HG03025 (cell line): ENCODE results near the gene TMEM170A.
"Not testable (repeated sequence)": the region's sequence is repeated elsewhere in the genome, so short reads cannot be mapped to it uniquely, and the experiment has no call there.

ENCODE experiments used
- ATAC-seq: cut with Tn5 transposase; IDR thresholded peaks from one replicate; pipeline ENCODE4 v1.9.1; 2021; ENCODE audit warnings: mild to moderate bottlenecking, moderate library complexity; ENCODE audit not compliant: unreplicated experiment, low FRiP score

TMEM170A gene

DNA sequence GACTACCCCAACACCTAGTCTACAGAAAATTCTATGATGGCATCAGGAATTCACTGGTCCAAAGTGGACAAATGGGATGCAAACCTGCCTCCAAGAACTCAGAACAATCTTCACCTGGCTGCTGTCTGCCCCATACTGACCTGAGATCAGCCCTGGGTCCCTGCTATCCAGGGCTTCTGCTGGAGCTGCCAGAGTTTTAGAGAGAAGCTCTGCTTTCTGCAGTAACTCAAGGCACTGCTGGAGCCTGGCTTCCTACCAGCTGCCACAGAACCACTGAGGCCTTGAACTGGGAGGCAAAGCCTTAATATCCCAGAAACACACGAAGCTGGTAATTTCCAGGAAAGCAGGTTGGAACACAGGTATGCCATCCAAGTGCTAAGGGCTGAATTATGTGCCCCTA, 7.5 kb downstream of the TMEM170A start:
- no peak for ATAC-seq

DNA sequence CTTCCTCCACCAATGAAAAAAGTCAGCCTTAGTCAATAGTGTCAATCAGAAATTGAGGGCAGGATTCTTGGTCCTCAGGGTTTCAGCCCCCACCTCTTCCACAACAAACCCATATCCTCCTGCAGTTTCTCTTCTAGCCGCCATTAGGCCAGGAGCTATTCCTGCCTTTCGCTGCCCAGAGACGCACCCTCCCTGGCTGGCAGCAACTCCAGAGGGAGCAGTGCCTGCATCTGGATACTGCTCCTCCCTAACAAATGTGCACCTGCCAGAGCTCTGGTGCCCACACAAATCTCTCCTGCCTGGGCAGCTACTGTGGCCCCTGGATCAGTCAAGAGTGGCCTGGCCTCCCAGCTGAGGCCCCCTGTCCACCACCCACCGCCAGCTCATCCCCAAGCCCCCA, 8.0 kb downstream of the TMEM170A start:
- ATAC-seq, result not testable (repeated sequence)

DNA sequence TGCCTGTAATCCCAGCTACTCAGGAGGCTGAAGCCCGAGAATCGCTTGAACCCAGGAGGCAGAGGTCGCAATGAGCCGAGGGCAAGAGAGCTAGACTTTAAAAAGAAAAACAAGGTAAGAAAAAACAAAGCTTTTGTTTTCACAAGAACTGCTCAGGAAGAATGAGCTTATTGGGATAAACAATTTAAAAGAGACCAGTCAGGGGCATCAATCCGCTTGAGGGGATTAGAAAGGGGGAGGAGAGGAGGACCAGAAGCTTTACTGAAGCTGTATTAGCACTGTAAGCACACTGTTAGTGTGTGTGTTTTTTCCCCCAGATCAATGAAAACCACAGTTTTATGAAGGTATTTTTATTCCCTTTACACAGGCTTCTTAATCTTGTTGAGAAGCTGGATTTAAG, 8.8 kb downstream of the TMEM170A start:
- ATAC-seq, result no peak

DNA sequence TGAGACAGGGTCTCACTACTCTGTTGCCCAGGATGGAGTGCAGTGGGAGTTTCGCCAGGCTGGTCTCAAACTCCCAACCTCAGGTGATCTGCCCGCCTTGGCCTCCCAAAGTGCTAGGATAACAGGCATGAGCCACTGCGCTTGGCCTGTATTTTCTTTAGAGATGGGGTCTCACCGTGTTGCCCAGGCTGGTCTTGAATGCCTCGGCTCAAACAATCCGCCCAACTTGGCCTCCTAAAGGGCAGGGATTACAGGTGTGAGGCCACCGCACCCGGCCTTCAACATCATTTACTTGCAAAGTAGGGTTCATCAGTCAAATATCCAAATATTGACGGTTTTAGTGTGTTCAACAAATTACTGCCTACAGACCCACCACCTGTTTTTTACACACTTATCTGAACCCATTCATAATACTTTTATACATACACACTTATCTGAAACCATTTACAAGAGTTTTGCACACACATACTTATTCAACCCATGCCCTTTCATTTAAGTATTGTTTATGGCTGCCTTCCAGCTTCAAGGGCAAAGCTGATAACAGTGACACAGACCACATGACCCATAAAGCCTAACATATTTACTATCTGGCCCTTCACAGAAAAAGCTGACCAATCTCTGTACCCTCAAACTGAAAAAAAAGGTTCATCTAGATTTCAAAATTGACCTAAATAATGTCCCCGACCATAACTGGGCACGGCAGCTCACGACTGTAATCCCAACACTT, 11.9 kb downstream of the TMEM170A start:
- ATAC-seq, result no peak

DNA sequence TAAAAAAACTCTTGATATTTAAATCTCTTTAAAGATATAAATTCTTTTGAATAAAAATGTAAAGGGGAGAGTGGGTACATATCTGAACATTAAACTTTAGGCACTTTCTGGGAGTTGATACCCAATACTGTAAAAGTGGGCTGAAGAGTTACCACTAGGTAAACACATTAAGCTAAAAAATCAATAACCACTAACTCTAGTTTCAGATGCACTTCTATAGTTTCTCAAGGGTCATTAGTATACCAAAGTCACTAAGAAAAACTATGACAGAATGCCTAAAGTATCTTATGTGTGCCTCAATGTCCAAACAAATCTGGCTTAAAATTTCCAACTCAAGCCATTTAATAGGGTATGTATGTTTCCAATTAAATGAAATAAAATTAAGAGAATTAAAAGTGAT, 18.1 kb downstream of the TMEM170A start:
- ATAC-seq, result no peak

DNA sequence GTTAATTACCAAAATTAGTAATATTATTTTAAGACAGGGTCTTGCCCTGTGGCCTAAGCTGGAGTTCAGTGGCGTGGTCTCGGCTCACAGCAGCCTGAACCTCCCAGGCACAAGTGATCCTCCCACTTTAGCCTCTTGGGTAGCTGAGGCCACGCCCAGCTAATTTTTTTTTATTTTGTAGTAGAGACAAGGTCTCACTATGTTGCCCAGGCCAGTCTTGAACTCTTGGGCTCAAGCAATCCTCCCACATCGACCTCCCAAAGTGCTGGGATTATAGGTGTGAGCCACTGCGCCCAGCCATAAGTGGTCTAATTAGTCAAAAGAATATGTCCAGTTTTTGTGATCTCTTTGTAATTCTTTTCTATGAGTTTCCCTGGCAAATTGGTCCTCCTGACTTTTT, 19.2 kb downstream of the TMEM170A start:
- no peak for ATAC-seq

DNA sequence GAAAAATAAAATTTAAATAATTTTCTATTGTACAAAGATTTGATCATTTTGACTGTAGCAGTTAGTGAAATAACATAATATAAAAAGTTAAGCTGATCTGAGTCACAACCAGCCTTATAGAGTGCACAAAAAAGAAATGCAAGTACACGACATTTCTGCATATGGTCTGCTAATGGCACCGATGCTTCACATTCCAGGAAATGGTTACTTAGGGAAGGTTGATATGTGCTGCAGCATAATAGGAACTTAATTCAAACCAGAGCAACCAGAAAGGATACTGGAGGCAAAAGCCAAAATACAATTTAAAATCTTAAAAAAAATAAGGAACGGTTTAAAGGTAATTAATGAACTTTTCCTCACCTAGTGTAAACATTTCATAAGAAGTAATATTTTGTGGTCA, 21.2 kb downstream of the TMEM170A start:
- ATAC-seq, result no peak

DNA sequence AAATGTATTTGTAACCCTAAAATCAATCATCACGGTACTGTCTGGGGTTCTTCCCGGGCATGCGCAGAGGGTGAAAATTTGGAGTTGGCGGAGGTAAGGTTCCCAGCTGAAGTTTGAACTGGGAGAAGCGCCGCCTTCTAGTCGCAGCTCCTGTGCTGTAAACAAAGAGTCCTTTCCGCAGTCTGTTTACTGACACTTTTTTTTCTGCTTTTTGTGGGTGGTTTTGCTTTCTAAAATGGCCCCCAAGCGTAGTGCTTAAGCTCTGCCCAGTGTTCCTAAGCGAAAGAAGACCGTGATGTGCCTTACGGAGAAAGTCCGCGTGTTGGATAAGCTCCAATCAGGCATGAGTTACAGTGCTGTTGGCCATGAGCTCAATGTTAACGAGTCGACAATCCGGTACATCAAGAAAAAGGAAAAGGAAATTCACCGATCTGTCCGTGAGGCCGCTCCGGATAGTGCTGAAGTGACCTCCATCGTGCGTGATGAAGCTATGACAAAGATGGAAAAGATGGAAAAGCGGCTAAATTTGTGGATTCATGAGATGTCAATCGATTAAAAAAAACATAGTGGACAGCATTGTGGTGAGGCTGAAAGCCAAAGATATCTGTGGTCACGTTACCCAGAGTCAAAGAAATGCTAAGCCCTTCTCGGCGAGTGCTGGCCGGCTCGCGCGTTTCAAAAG, 30.6 kb downstream of the TMEM170A start:
- ATAC-seq, result peak; percentile 83

DNA sequence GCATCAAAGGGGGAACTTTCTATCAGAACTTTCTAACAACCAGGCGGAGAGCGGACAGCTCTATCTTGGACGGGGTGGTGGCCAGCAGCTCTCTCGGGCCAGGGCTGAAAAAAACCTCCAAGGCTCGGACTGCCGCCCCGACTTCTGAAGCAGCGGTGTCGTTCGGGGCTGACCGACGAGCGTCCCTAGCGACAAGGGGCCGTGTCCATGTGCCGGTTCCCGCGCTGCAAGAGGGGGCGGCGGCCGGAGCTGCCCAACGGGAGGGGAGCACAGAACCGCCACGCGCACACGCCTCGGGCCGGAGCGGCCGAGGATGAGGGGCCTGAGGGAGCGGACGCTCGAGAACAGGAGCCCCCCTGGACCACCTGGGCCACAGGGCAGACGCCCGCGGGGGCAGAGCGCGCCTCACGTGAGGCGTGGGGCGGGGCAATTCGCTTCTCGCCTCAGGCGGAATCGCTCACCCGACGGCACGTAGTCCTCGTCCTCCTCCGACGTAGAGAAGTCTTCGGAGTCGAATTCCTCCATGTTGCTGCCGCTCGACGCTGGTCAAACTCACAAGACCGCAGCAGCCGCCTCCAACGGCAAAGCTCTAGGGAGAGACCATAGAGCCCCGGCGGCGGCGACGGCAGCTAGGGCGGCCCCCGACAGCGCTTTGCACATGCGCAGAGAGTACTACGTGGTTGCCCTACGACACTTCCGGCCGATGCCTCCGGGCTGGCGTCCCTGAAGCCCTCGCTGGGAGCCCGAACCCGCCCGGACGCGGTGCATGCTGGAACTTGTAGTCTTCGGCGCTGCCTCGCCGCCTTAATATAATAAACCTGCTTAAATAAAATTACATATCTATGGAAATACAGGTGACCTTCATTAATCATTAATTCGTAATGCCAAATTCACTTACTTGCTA, 31.4 kb downstream of the TMEM170A start, which contains the start of gene CFDP1:
CFDP1 (minus strand) TSS at position 676 of the 904 bp plus-strand sequence; CDS start at position 525, 151 bp downstream.
- ATAC-seq, result peak; percentile 92

DNA sequence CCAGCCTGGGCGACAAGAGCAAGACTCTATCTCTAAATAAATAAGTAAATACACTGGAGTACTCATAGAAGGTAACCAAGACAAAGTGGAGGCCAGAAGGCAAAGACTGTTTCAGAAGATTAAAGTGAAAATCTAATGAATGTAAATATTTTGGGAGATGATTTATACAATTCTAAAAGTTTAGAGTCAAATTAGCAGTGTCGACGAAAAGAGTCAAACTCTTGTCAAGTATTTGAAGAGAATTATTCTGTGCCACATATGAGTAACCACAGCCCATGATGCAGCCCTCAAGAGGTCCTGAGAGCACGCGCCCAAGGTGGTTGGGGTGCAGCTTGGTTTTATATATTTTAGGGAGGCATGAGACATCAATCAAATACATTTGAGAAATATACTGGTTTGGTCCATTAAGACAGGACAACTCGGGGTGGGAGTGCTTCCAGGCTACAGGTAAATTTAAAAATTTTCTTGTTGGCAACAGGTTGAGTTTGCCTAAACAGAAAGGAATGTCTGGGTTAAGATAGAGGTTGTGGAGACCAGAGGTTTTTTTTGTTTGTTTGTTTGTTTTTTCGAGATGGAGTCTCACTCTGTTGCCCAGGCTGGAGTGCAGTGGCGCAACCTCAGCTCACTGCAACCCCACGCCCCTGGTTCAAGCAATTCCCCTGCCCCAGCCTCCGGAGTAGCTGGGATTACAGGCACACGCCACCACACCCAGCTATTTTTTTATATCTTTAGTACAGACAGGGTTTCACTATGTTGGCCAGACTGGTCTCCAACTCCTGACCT, 34.7 kb downstream of the TMEM170A start:
- ATAC-seq, result no peak

DNA sequence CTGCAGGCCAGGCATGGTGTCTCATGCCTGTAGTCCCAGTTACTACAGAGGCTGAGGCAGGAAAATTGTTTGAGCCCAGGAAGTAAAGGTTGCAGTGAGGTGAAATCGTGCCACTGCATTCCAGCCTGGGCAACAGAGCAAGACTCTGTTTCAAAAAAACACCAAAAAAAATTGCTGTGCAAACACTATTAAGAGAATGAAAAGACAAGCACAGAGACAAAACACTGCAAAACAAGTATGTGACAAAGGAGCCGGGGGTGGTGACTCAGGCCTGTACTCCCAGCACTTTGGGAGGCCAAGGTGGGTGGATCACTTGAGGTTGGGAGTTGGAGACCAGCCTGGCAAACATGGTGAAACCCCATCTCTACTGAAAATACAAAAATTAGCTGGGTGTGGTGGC, 38.0 kb downstream of the TMEM170A start:
- ATAC-seq, result not testable (repeated sequence)

DNA sequence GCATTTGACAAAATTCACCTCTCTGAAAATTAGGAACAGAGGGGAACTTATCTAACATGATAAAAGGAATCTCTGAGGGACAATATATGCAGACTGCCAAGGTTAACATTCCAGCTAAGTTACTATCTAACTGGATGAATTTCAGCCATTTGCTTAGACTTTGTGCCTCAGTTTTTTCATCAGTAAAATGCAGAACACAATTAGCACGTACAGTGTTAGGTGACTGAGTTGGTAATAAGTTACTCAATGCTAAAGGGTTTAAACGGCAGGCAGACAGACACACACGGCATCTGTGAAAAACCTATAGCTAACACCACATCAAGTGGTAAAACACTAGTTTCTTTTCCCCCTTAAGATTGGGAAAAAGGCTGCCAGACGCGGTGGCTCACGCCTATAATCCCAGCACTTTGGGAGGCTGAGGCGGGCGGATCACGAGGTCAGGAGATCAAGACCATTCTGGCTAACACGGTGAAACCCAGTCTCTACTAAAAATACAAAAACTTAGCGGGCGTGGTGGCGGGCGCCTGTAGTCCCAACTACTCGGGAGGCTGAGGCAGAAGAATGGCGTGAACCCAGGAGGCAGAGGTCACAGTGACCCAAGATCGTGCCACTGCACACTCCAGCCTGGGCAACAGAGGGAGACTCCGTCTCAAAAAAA, 40.3 kb downstream of the TMEM170A start:
- not testable (repeated sequence) for ATAC-seq

DNA sequence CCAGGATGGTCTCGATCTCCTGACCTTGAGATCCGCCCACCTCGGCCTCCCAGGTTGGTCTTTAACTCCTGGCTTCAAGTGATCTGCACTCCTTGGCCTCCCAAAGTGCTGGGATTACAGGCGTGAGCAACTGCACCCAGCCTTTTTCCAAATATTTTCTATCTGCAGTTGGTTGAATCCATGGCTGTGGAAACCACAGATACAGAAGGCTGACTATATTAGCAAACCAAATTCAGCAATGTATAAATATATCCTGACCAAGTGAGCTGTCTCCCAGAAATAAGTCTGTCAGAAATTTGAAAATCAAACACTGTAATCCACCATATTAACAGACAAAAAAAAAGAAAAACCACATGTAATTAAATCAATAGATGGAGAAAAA, 40.8 kb downstream of the TMEM170A start:
- ATAC-seq, result no peak

DNA sequence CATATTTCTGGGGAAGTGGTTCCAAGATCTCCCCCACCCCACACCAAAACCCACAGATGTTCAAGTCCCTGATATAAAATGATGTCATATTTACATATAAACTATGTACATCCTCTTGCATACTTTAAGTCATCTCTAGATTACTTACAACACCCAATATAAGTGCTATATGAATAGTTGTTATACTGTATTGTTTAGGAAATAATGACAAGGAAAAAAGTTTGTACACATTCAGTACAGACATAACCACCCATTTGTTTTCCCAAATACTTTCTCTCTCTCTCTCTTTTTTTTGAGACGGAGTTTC, 42.7 kb downstream of the TMEM170A start:
- no peak for ATAC-seq

DNA sequence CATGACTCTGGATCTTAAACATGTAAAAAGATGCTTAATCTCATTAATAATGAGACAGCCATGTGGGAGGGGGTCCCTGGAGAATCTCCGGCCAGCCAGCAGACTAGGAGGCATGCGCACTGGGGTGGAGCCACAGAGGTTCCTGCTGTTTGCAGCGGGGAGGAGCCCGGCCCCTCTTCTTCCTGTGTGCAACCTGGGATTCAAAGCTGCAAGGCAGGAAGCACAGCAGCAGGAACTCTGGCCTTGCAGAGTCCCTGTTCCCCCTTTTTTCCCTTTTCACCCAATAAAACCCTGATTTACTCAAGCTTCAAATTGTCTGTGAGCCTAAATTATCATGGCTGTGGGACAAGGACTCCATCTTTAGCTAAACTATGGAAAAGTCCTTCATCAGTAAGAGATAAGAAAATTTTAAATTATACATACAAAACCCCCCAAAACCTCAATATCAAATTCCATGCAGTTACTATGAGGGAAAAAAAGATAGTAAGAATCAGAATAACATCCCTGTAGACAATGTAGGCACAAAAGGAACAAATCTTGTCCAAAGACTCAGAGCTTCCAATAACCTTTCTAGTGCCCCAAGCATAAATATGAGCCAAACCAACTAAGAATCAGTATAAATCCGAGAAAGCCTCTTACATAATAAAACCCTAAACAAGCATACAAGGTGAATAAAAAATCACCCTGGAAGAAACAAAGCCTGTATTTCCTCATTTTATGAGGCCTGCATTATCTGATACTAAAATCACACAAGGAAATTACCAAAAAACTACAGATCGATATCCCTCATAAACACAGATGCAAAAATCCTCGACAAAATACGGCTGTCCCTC, 43.3 kb downstream of the TMEM170A start:
- ATAC-seq, result no peak

DNA sequence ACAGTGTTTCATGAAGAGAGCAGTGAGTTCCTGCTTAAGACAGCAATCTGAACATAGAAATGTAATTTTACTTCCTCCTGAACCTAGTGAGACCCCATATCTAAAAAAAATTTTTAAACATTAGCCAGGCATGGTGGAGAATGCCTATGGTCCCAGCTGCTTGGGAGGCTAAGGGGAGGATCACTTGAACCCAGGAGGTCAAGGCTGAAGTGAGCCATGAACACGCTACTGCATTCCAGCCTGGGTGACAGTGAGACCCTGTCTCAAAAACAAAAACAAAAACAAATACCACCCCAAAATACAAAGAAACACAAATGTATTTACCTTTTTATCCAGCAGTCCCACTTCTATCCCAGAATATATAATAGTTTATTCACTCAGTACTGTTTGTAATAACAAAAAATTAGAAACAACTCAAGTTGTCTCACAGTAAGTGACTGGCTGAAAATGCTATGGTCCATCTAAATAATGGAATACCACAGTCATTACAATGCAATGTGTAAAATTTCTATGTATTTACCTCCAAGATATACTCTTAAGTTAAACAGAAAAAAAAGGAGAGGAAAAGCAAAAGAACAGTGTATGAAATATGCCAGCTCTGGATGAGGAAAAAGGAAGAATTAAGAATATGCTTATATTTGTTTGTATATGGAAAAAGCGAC, 47.5 kb downstream of the TMEM170A start:
- no peak for ATAC-seq

DNA sequence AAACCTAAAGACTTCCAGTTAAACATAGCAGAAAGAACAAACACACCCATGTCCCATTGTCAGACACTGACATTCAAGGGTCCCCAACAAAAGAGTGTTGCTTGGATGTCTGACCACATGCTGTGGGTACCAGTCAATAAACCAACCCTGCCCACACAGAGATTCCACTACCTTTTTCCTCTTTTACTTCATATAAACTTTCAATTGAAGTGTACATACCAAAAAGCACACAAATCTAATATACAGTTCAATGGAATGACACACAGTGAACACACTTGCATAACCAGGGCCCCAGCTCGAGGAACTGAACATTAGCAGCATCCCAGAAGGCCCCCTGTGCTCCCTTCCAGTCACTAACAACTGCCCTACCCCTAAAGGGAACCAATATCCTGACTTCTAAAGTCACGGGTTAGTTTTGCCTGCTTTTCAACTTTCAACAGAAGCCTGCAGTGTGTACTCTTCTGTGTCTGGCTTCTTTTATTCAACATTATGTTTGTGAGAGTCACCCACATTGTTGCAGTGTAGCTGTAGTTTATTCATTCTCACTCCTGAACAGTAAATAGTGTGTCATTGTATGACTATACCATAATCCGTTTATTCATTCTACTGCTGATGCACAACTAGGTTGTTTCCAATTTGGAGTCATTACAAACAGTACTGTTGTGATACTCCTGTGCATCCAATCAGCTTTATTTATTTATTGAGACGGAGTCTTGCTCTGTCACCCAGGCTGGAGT, 49.2 kb downstream of the TMEM170A start:
- ATAC-seq, result no peak

DNA sequence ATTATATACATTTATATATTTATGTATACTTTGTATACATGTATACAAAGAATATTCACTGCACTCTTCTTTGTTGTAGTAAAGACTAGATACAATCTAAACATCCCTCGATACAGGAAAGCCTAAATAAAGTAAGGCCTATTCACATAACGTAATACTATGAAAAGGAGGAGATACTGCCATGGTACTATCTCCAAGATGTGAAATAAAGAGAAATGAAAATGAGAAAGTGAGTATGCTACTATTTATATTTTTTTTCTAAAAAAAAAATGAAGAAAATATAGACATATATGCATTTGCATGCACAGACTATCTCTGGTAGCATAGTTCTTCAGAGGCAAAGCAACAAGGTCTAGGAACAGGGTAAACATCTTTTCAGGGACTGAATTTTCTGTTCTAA, 50.5 kb downstream of the TMEM170A start:
- ATAC-seq, result no peak
